ENCODE results near the gene SPACA4. TPM values are rescaled to one million over a fixed set of nuclear protein-coding genes. Genes with fewer than 3 reads are reported as not detected.

Gene SPACA4
- total RNA-seq, 1 experiment from 2014 or later, result not detected

- Histone ChIP-seq H4K20me1 (ENCODE audit: insufficient read depth, low read depth, low read length) (peaks cover 7% of the 10 kb centered on the region), H3K4me2 (ENCODE audit: low read depth, low read length, poor library complexity, severe bottlenecking) (peak overlapping the region; percentile 83), H3K36me3 (ENCODE audit: insufficient read depth, low read length) (peaks cover 11% of the 10 kb centered on the region), H3K79me2 (ENCODE audit: low read length) (peaks cover 4% of the 10 kb centered on the region; the same call in 1 of the 2 replicates), H3K4me3 (ENCODE audit: low read length) (peak overlapping the region; percentile 63; the same call in 1 of the 2 replicates), H3K9ac (ENCODE audit: low read length) (peak overlapping the region; percentile 73), H3K27me3 (ENCODE audit: low read length) (no peaks in the 10 kb centered on the region), H2AFZ (ENCODE audit: low read length) (no peak overlapping the region), H3K9me3 (ENCODE audit: low read length) (no peaks in the 10 kb centered on the region), H3K9me2 (replicated peaks; ENCODE audit: insufficient read depth, low read length) (no peaks in the 10 kb centered on the region; the same call in 1 of the 2 replicates), H3K27ac (ENCODE audit: low read length) (peak overlapping the region; percentile 80), H3K4me1 (ENCODE audit: low read length) (peaks cover 44% of the 10 kb centered on the region)
- peak; percentile 49 for DNase-seq
These were observed 26.9 kb downstream of the SPACA4 start for GRCh38 chr19:48633148-48634035.

GRCh38 chr19:48634036-48634342 lies 27.4 kb downstream of the SPACA4 start:
- Histone ChIP-seq H4K20me1 (ENCODE audit: insufficient read depth, low read depth, low read length) (peaks cover 7% of the 10 kb centered on the region), H3K9me3 (ENCODE audit: low read length) (no peaks in the 10 kb centered on the region), H3K9me2 (replicated peaks; ENCODE audit: insufficient read depth, low read length) (no peaks in the 10 kb centered on the region; the same call in 1 of the 2 replicates), H3K9ac (ENCODE audit: low read length) (peak overlapping the region; percentile 73), H3K27ac (ENCODE audit: low read length) (peak overlapping the region; percentile 80), H3K27me3 (ENCODE audit: low read length) (no peaks in the 10 kb centered on the region), H3K79me2 (ENCODE audit: low read length) (peaks cover 4% of the 10 kb centered on the region; the same call in 1 of the 2 replicates), H3K36me3 (ENCODE audit: insufficient read depth, low read length) (peaks cover 11% of the 10 kb centered on the region), H3K4me2 (ENCODE audit: low read depth, low read length, poor library complexity, severe bottlenecking) (peak overlapping the region; percentile 83), H2AFZ (ENCODE audit: low read length) (no peak overlapping the region; the same call in 1 of the 2 replicates), H3K4me3 (ENCODE audit: low read length) (peak overlapping the region; percentile 63), H3K4me1 (ENCODE audit: low read length) (peaks cover 48% of the 10 kb centered on the region)
- no peak for DNase-seq

- peak overlapping the region; percentile 83 for H3K4me2 ChIP-seq (ENCODE audit: low read depth, low read length, poor library complexity, severe bottlenecking)
- no peaks in the 10 kb centered on the region for H3K9me3 ChIP-seq (ENCODE audit: low read length)
- no peak overlapping the region; the same call in 1 of the 2 replicates for H2AFZ ChIP-seq (ENCODE audit: low read length)
- H3K9me2 ChIP-seq (replicated peaks; ENCODE audit: insufficient read depth, low read length), result no peaks in the 10 kb centered on the region; the same call in 1 of the 2 replicates
- peaks cover 7% of the 10 kb centered on the region for H4K20me1 ChIP-seq (ENCODE audit: insufficient read depth, low read depth, low read length)
- H3K4me1 ChIP-seq (ENCODE audit: low read length), result peaks cover 48% of the 10 kb centered on the region
- peak; percentile 98 for DNase-seq
- H3K79me2 ChIP-seq (ENCODE audit: low read length), result peaks cover 4% of the 10 kb centered on the region; the same call in 1 of the 2 replicates
- H3K36me3 ChIP-seq (ENCODE audit: insufficient read depth, low read length), result peaks cover 7% of the 10 kb centered on the region
- H3K27ac ChIP-seq (ENCODE audit: low read length), result peak overlapping the region; percentile 80
- H3K9ac ChIP-seq (ENCODE audit: low read length), result peak overlapping the region; percentile 73
- no peaks in the 10 kb centered on the region for H3K27me3 ChIP-seq (ENCODE audit: low read length)
- peak overlapping the region; percentile 63 for H3K4me3 ChIP-seq (ENCODE audit: low read length)
These were observed 28.1 kb downstream of the SPACA4 start for GRCh38 chr19:48634424-48635262.

GRCh38 chr19:48635263-48635965 lies 28.9 kb downstream of the SPACA4 start:
- no peak overlapping the region for H2AFZ ChIP-seq (ENCODE audit: low read length)

GRCh38 chr19:48635966-48636858 lies 29.7 kb downstream of the SPACA4 start:
- no peak overlapping the region for H2AFZ ChIP-seq (ENCODE audit: low read length)
- no peaks in the 10 kb centered on the region for H3K9me3 ChIP-seq (ENCODE audit: low read length)
- H3K27me3 ChIP-seq (ENCODE audit: low read length), result no peaks in the 10 kb centered on the region
- no peaks in the 10 kb centered on the region for H4K20me1 ChIP-seq (ENCODE audit: insufficient read depth, low read depth, low read length)
- H3K9me2 ChIP-seq (replicated peaks; ENCODE audit: insufficient read depth, low read length), result no peaks in the 10 kb centered on the region; the same call in 1 of the 2 replicates
- peak overlapping the region; percentile 83 for H3K9ac ChIP-seq (ENCODE audit: low read length)
- H3K27ac ChIP-seq (ENCODE audit: low read length), result peak overlapping the region; percentile 88
- peak overlapping the region; percentile 86 for H3K4me2 ChIP-seq (ENCODE audit: low read depth, low read length, poor library complexity, severe bottlenecking)
- peak overlapping the region; percentile 88 for H3K4me3 ChIP-seq (ENCODE audit: low read length)
- H3K79me2 ChIP-seq (ENCODE audit: low read length), result peaks cover 4% of the 10 kb centered on the region; the same call in 1 of the 2 replicates
- H3K4me1 ChIP-seq (ENCODE audit: low read length), result peaks cover 48% of the 10 kb centered on the region
- peak; percentile 65 for DNase-seq
- no peaks in the 10 kb centered on the region for H3K36me3 ChIP-seq (ENCODE audit: insufficient read depth, low read length)

More at GRCh38 chr19:48635263-48635965, 28.9 kb downstream of the SPACA4 start:
- Histone ChIP-seq H3K9ac (ENCODE audit: low read length) (peak overlapping the region; percentile 83), H3K9me3 (ENCODE audit: low read length) (no peaks in the 10 kb centered on the region), H3K9me2 (replicated peaks; ENCODE audit: insufficient read depth, low read length) (no peaks in the 10 kb centered on the region; the same call in 1 of the 2 replicates), H3K79me2 (ENCODE audit: low read length) (peaks cover 4% of the 10 kb centered on the region; the same call in 1 of the 2 replicates), H3K36me3 (ENCODE audit: insufficient read depth, low read length) (no peaks in the 10 kb centered on the region; the same call in 1 of the 2 replicates), H4K20me1 (ENCODE audit: insufficient read depth, low read depth, low read length) (no peaks in the 10 kb centered on the region), H3K4me1 (ENCODE audit: low read length) (peaks cover 48% of the 10 kb centered on the region), H3K27ac (ENCODE audit: low read length) (peak overlapping the region; percentile 88), H3K4me3 (ENCODE audit: low read length) (peak overlapping the region; percentile 88), H3K4me2 (ENCODE audit: low read depth, low read length, poor library complexity, severe bottlenecking) (peak overlapping the region; percentile 86), H3K27me3 (ENCODE audit: low read length) (no peaks in the 10 kb centered on the region)
- DNase-seq, result peak; percentile 90

GRCh38 chr19:48636859-48637448 lies 30.4 kb downstream of the SPACA4 start, which contains the start of gene DBP:
TSS of gene DBP (minus strand) at chr19:48637379. CDS start at chr19:48636994, 385 bp downstream.
- Histone ChIP-seq H3K9me2 (replicated peaks; ENCODE audit: insufficient read depth, low read length) (no peaks in the 10 kb centered on the region; the same call in 1 of the 2 replicates), H3K36me3 (ENCODE audit: insufficient read depth, low read length) (no peaks in the 10 kb centered on the region), H3K4me1 (ENCODE audit: low read length) (peaks cover 48% of the 10 kb centered on the region), H4K20me1 (ENCODE audit: insufficient read depth, low read depth, low read length) (no peaks in the 10 kb centered on the region), H3K79me2 (ENCODE audit: low read length) (peaks cover 4% of the 10 kb centered on the region; the same call in 1 of the 2 replicates), H3K27ac (ENCODE audit: low read length) (peak within 1 kb of the TSS; percentile 89), H3K9me3 (ENCODE audit: low read length) (no peaks in the 10 kb centered on the region), H3K9ac (ENCODE audit: low read length) (peak within 1 kb of the TSS; percentile 83), H3K27me3 (ENCODE audit: low read length) (no peaks in the 10 kb centered on the region), H3K4me2 (ENCODE audit: low read depth, low read length, poor library complexity, severe bottlenecking) (peak within 1 kb of the TSS; percentile 86), H2AFZ (ENCODE audit: low read length) (peak within 1 kb of the TSS; percentile 91; the same call in 1 of the 2 replicates), H3K4me3 (ENCODE audit: low read length) (peak within 1 kb of the TSS; percentile 88)
- DNase-seq, result no peak

Measured in Karpas-422 (cell line).